RWPE2 (cell line): Measurements from ENCODE around the gene TMEM107.

Experiments
- ATAC-seq: fragments of 200-7000 bp; cut with Tn5 transposase; 3 replicates; pipeline ENCODE4 v1.9.1; 2021; ENCODE audit warnings: low read depth
- DNase-seq: peaks from one replicate; pipeline ENCODE4 v3.0.0-alpha.2; 2020; ENCODE audit warnings: low spot score
- H3K27ac ChIP-seq: fragments of 450-650 bp; 2 replicates; pipeline ENCODE4 v1.5.1; 2017; ENCODE audit warnings: mild to moderate bottlenecking; ENCODE audit not compliant: poor library complexity, severe bottlenecking
- H3K27me3 ChIP-seq: fragments of 250-450 bp; sonication (Bioruptor Pico); 2 replicates; pipeline ENCODE4 v1.5.1; 2021; ENCODE audit warnings: mild to moderate bottlenecking, moderate library complexity; ENCODE audit not compliant: insufficient read depth, poor library complexity, severe bottlenecking
- H3K36me3 ChIP-seq: fragments of 250-450 bp; sonication (Bioruptor Pico); 2 replicates; pipeline ENCODE4 v1.5.1; 2020; ENCODE audit warnings: low read depth, mild to moderate bottlenecking, moderate library complexity
- H3K4me1 ChIP-seq: fragments of 250-450 bp; sonication (Bioruptor Pico); 2 replicates; pipeline ENCODE4 v1.5.1; 2021; ENCODE audit warnings: mild to moderate bottlenecking, moderate library complexity; ENCODE audit not compliant: insufficient read depth, poor library complexity, severe bottlenecking
- H3K4me3 ChIP-seq: fragments of 250-450 bp; sonication (Bioruptor Pico); 2 replicates; pipeline ENCODE4 v1.5.1; 2021; ENCODE audit warnings: mild to moderate bottlenecking, moderate library complexity; ENCODE audit not compliant: severe bottlenecking
- H3K9me3 ChIP-seq: fragments of 250-450 bp; sonication (Bioruptor Pico); 2 replicates; pipeline ENCODE4 v1.5.1; 2021; ENCODE audit warnings: mild to moderate bottlenecking, moderate library complexity; ENCODE audit not compliant: severe bottlenecking
- CTCF ChIP-seq: fragments of 450-650 bp; IDR thresholded peaks from one replicate; pipeline ENCODE4 v1.5.1; 2017; ENCODE audit warnings: mild to moderate bottlenecking, moderate library complexity; ENCODE audit not compliant: poor library complexity, severe bottlenecking

The TMEM107 gene

GRCh38 chr17:8128125-8128784 lies 47.9 kb downstream of the TMEM107 start:
- H3K27ac ChIP-seq: no peak overlapping the region
- TF ChIP-seq CTCF: no peak
- H3K27me3 ChIP-seq: no peaks in the 10 kb centered on the region
- H3K36me3 ChIP-seq: no peaks in the 10 kb centered on the region
- DNase-seq (no peak), ATAC-seq (no peak)
- H3K4me3 ChIP-seq: no peak overlapping the region
- no peaks in the 10 kb centered on the region for H3K9me3 ChIP-seq
- peaks cover 5% of the 10 kb centered on the region for H3K4me1 ChIP-seq

- Histone ChIP-seq H3K27ac (peak overlapping the region; percentile 36), H3K4me3 (peak overlapping the region; percentile 46), H3K4me1 (peaks cover 5% of the 10 kb centered on the region), H3K36me3 (no peaks in the 10 kb centered on the region), H3K9me3 (no peaks in the 10 kb centered on the region), H3K27me3 (no peaks in the 10 kb centered on the region)
- TF ChIP-seq CTCF: no peak
- ATAC-seq (peak; percentile 27), DNase-seq (no peak)
Observed at GRCh38 chr17:8126491-8127066, 49.6 kb downstream of the TMEM107 start.

GRCh38 chr17:8125947-8126490 lies 50.2 kb downstream of the TMEM107 start:
- ATAC-seq (no peak), DNase-seq (no peak)
- Histone ChIP-seq H3K4me1 (peaks cover 5% of the 10 kb centered on the region), H3K4me3 (peak overlapping the region; percentile 46), H3K27ac (peak overlapping the region; percentile 36), H3K9me3 (no peaks in the 10 kb centered on the region), H3K36me3 (no peaks in the 10 kb centered on the region), H3K27me3 (no peaks in the 10 kb centered on the region)
- TF ChIP-seq CTCF: no peak

- peak overlapping the region; percentile 57 for H3K27ac ChIP-seq
- DNase-seq: no peak
- TF ChIP-seq CTCF: no peak
- peak overlapping the region; percentile 46 for H3K4me3 ChIP-seq
- H3K36me3 ChIP-seq: no peaks in the 10 kb centered on the region
- H3K9me3 ChIP-seq: no peaks in the 10 kb centered on the region
- H3K4me1 ChIP-seq: peaks cover 5% of the 10 kb centered on the region
- no peaks in the 10 kb centered on the region for H3K27me3 ChIP-seq
- ATAC-seq: no peak; the same call in 2 of the 3 replicates
Observed at GRCh38 chr17:8125154-8125946, 50.8 kb downstream of the TMEM107 start.
